ENCODE data around the gene C1QTNF3. TPM values are rescaled to one million over a fixed set of nuclear protein-coding genes. Genes with fewer than 3 reads are reported as not detected.

Gene C1QTNF3
- total RNA-seq, 1 experiment from 2014 or later, result 1.6 TPM

- CTCF ChIA-PET, result no interaction called here
- no TSS peak for BruUV-seq (replicated peaks)
- POLR2A ChIA-PET (ENCODE audit: low non-redundant PET), result no interaction called here
- TF ChIP-seq EZH2 (IDR thresholded peaks at IDR 0.05; ENCODE audit: borderline replicate concordance, low read depth, low read length, poor library complexity, severe bottlenecking), result no peak
- TF ChIP-seq, protein P1, sequence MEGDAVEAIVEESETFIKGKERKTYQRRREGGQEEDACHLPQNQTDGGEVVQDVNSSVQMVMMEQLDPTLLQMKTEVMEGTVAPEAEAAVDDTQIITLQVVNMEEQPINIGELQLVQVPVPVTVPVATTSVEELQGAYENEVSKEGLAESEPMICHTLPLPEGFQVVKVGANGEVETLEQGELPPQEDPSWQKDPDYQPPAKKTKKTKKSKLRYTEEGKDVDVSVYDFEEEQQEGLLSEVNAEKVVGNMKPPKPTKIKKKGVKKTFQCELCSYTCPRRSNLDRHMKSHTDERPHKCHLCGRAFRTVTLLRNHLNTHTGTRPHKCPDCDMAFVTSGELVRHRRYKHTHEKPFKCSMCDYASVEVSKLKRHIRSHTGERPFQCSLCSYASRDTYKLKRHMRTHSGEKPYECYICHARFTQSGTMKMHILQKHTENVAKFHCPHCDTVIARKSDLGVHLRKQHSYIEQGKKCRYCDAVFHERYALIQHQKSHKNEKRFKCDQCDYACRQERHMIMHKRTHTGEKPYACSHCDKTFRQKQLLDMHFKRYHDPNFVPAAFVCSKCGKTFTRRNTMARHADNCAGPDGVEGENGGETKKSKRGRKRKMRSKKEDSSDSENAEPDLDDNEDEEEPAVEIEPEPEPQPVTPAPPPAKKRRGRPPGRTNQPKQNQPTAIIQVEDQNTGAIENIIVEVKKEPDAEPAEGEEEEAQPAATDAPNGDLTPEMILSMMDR (conservative IDR thresholded peaks at IDR 0.05; ENCODE audit: low read depth, low read length), result no peak
- Histone ChIP-seq H3K4me1 (ENCODE audit: insufficient read depth, low read length, poor library complexity, severe bottlenecking) (no peaks in the 10 kb centered on the region), H3K9me3 (ENCODE audit: low read depth, low read length, poor library complexity, severe bottlenecking) (no peaks in the 10 kb centered on the region), H3K27ac (ENCODE audit: low read depth, low read length, poor library complexity, severe bottlenecking) (no peak overlapping the region), H3K4me3 (ENCODE audit: low read depth, low read length, poor library complexity, severe bottlenecking) (no peak overlapping the region), H3K27me3 (replicated peaks; ENCODE audit: insufficient read depth, low read depth, low read length, poor library complexity) (no peaks in the 10 kb centered on the region), H3K36me3 (ENCODE audit: insufficient read depth, low read length, poor library complexity, severe bottlenecking) (no peaks in the 10 kb centered on the region)
- intact Hi-C loops (cut with micrococcal nuclease; ENCODE audit: unreplicated experiment), result no loop called here
- no peak for DNase-seq (ENCODE audit: low spot score)
Observed at GRCh38 chr5:34042321-34042720, 692 bp downstream of the C1QTNF3 start.

DNA sequence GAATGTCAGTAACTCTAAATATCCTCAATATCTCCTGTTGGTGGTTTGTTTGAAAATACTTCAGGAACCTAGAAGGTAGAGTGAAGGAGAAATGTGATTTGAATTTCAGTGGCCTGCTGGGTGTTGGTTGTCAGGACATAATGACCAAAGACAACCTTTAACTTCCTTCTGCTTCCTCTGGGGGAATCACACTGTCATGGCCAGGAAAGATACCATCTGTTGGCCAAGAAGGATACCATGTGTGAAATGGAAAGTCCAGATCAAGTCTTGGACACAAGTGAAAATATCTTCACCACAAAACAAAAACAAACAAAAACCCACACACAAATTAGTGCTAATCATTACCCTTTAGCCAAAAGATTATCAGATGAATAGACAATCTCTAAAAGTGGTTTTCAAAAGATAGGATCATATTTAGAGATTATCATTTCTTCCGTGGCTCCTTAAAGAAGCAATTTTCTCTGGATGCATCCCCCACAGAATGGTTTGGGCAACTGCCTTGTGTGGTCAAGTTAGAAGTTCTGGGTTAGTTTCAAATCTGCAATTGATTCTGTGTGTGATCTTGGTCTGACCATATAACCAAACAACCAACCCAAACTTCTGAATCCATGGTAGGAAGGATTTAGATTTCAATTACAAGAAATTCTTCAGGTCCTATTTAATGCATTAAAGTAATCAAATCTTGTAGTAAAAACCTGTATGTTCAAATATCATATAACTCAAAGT lies 1.6 kb downstream of the C1QTNF3 start:
- no peaks in the 10 kb centered on the region for H3K4me1 ChIP-seq (ENCODE audit: insufficient read depth, low read length, poor library complexity, severe bottlenecking)
- no peak overlapping the region for H3K27ac ChIP-seq (ENCODE audit: low read depth, low read length, poor library complexity, severe bottlenecking)
- no peaks in the 10 kb centered on the region for H3K36me3 ChIP-seq (ENCODE audit: insufficient read depth, low read length, poor library complexity, severe bottlenecking)
- H3K9me3 ChIP-seq (ENCODE audit: low read depth, low read length, poor library complexity, severe bottlenecking), result no peaks in the 10 kb centered on the region
- no peak for TF ChIP-seq EZH2 (IDR thresholded peaks at IDR 0.05; ENCODE audit: borderline replicate concordance, low read depth, low read length, poor library complexity, severe bottlenecking)
- TF ChIP-seq, protein P1 (conservative IDR thresholded peaks at IDR 0.05; ENCODE audit: low read depth, low read length), result no peak
- ChIA-PET POLR2A (ENCODE audit: low non-redundant PET) (no interaction called here), CTCF (no interaction called here)
- no peak for DNase-seq (ENCODE audit: low spot score)
- intact Hi-C loops (cut with micrococcal nuclease; ENCODE audit: unreplicated experiment), result no loop called here
- no peak overlapping the region for H3K4me3 ChIP-seq (ENCODE audit: low read depth, low read length, poor library complexity, severe bottlenecking)
- H3K27me3 ChIP-seq (replicated peaks; ENCODE audit: insufficient read depth, low read depth, low read length, poor library complexity), result no peaks in the 10 kb centered on the region
- no TSS peak for BruUV-seq (replicated peaks)

GRCh38 chr5:34040472-34040871 lies 2.5 kb downstream of the C1QTNF3 start:
- intact Hi-C loops (cut with micrococcal nuclease; ENCODE audit: unreplicated experiment), result no loop called here
- no peaks in the 10 kb centered on the region for H3K36me3 ChIP-seq (ENCODE audit: insufficient read depth, low read length, poor library complexity, severe bottlenecking)
- H3K27me3 ChIP-seq (replicated peaks; ENCODE audit: insufficient read depth, low read depth, low read length, poor library complexity), result no peaks in the 10 kb centered on the region
- ChIA-PET POLR2A (ENCODE audit: low non-redundant PET) (no interaction called here), CTCF (no interaction called here)
- H3K27ac ChIP-seq (ENCODE audit: low read depth, low read length, poor library complexity, severe bottlenecking), result no peak overlapping the region
- no peak overlapping the region for H3K4me3 ChIP-seq (ENCODE audit: low read depth, low read length, poor library complexity, severe bottlenecking)
- DNase-seq (ENCODE audit: low spot score), result no peak
- BruUV-seq (replicated peaks), result no TSS peak
- H3K4me1 ChIP-seq (ENCODE audit: insufficient read depth, low read length, poor library complexity, severe bottlenecking), result no peaks in the 10 kb centered on the region
- TF ChIP-seq, protein P1 (conservative IDR thresholded peaks at IDR 0.05; ENCODE audit: low read depth, low read length), result no peak
- TF ChIP-seq EZH2 (IDR thresholded peaks at IDR 0.05; ENCODE audit: borderline replicate concordance, low read depth, low read length, poor library complexity, severe bottlenecking), result no peak
- no peaks in the 10 kb centered on the region for H3K9me3 ChIP-seq (ENCODE audit: low read depth, low read length, poor library complexity, severe bottlenecking)

Measured in A673 (cell line).